Fibroblast of lung (primary cell): ENCODE data around the gene FAM184A. TPM values are rescaled to one million over a fixed set of nuclear protein-coding genes. Genes with fewer than 3 reads are reported as not detected.
A peak's percentile ranks its signal among the peaks of the same experiment; 100 is the strongest.

ENCODE experiments used
- DNase-seq, 2 donors: peaks; one replicate each; pipeline versions ENCODE4 v3.0.0 to v3.0.0-alpha.2; 2010; ENCODE audit warnings: low read depth in 2 of 2
- H2AFZ ChIP-seq: 2 replicates; pipeline ENCODE4 v1.5.1; 2012; ENCODE audit warnings: low read length, control low read depth, inconsistent platforms
- H3K27ac ChIP-seq: 2 replicates; pipeline ENCODE4 v1.5.1; 2011; ENCODE audit warnings: low read length, control low read depth; ENCODE audit not compliant: insufficient read depth
- H3K27me3 ChIP-seq: 2 replicates; pipeline ENCODE4 v1.5.1; 2011; ENCODE audit warnings: mild to moderate bottlenecking, low read length; ENCODE audit not compliant: control insufficient read depth, insufficient read depth
- H3K36me3 ChIP-seq: 2 replicates; pipeline ENCODE4 v1.5.1; 2011; ENCODE audit warnings: low read length; ENCODE audit not compliant: control insufficient read depth, insufficient read depth
- H3K4me1 ChIP-seq: 2 replicates; pipeline ENCODE4 v1.5.1; 2011; ENCODE audit warnings: low read length; ENCODE audit not compliant: control insufficient read depth, insufficient read depth; ENCODE audit errors: extremely low read depth
- H3K4me2 ChIP-seq: 2 replicates; pipeline ENCODE4 v1.5.1; 2011; ENCODE audit warnings: low read length, control low read depth; ENCODE audit not compliant: insufficient read depth; ENCODE audit errors: extremely low read depth
- H3K4me3 ChIP-seq, 4 experiments: fragments of 200-600 bp in 1 of 4; sonication (generic) in 1 of 4; replicated peaks in 1 of 4; 2 replicates each; pipeline ENCODE4 v1.5.1; 2011 to 2016; ENCODE audit warnings: low read length in 4 of 4, low read depth in 3 of 4, mild to moderate bottlenecking in 3 of 4, control low read depth in 2 of 4, inconsistent platforms in 1 of 4, mixed read lengths in 1 of 4; ENCODE audit not compliant: insufficient read depth in 1 of 4; ENCODE audit errors: control extremely low read depth in 1 of 4
- H3K79me2 ChIP-seq: 2 replicates; pipeline ENCODE4 v1.5.1; 2012; ENCODE audit warnings: mild to moderate bottlenecking, low read length, inconsistent platforms; ENCODE audit not compliant: control insufficient read depth, insufficient read depth
- H3K9ac ChIP-seq: 2 replicates; pipeline ENCODE4 v1.5.1; 2011; ENCODE audit warnings: mild to moderate bottlenecking, low read length, control low read depth; ENCODE audit not compliant: insufficient read depth
- H3K9me3 ChIP-seq: 2 replicates; pipeline ENCODE4 v1.5.1; 2012; ENCODE audit warnings: low read depth, low read length; ENCODE audit not compliant: control insufficient read depth, insufficient read depth
- H4K20me1 ChIP-seq: 2 replicates; pipeline ENCODE4 v1.5.1; 2011; ENCODE audit warnings: low read length; ENCODE audit not compliant: control insufficient read depth, insufficient read depth; ENCODE audit errors: extremely low read depth
- EZH2 ChIP-seq: IDR thresholded peaks from 2 replicates; pipeline ENCODE4 v1.5.1; 2012; ENCODE audit warnings: low read length, control low read depth, mild to moderate bottlenecking; ENCODE audit errors: missing control alignments
- polyA plus RNA-seq, 2 donors: library from polyadenylated mRNA; depleted of rRNA in 1 of 2; stranded (reverse) in 1 of 2; unstranded in 1 of 2; fragments of >200 nt; gene quantifications; 2 replicates each; pipeline ENCODE4 v1.2.1, GENCODE V29; 2011 to 2012; ENCODE audit warnings: missing spikeins in 1 of 2
- total RNA-seq: library from RNA; depleted of rRNA; stranded (reverse); fragments of >200 nt; gene quantifications from 2 replicates; pipeline ENCODE4 v1.2.1, GENCODE V29; 2014
- TF ChIP-seq, protein P1 (sequence below), 2 donors: IDR thresholded peaks in 1 of 2; conservative IDR thresholded peaks in 1 of 2; 1 replicate in 1 of 2; 2 replicates in 1 of 2; pipeline ENCODE4 v1.5.1; 2011 to 2012; ENCODE audit warnings: low read length in 2 of 2, control low read depth in 1 of 2, inconsistent platforms in 1 of 2, low read depth in 1 of 2, mild to moderate bottlenecking in 1 of 2

Gene FAM184A
- total and polyA plus RNA-seq, 2 donors (not counting 1 experiment from before 2014, with no cell fraction given), result 0.09 to 1.7 TPM

DNA sequence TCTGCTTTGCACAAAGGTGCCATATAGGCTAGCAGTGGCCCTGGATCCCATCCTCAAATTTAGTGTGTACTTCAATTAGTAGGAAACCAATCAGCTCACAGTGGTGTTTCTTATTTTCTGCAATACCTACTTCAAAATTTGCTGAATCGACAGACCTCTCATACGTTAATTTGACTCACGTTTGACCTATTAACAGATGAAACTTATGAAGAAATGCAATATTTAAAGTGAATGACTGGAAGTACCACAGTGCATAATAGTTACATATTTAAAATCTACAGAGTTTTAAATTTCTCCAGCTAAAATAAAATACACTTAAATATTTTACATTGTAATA lies 95.9 kb downstream of the FAM184A start:
- no peaks in the 10 kb centered on the region for H4K20me1 ChIP-seq
- H3K9me3 ChIP-seq, result no peaks in the 10 kb centered on the region
- no peak overlapping the region for H3K9ac ChIP-seq
- H3K4me2 ChIP-seq, result no peak overlapping the region
- H2AFZ ChIP-seq, result no peak overlapping the region
- H3K4me3 ChIP-seq, result no peak overlapping the region
- no peaks in the 10 kb centered on the region for H3K79me2 ChIP-seq
- TF ChIP-seq, protein P1, sequence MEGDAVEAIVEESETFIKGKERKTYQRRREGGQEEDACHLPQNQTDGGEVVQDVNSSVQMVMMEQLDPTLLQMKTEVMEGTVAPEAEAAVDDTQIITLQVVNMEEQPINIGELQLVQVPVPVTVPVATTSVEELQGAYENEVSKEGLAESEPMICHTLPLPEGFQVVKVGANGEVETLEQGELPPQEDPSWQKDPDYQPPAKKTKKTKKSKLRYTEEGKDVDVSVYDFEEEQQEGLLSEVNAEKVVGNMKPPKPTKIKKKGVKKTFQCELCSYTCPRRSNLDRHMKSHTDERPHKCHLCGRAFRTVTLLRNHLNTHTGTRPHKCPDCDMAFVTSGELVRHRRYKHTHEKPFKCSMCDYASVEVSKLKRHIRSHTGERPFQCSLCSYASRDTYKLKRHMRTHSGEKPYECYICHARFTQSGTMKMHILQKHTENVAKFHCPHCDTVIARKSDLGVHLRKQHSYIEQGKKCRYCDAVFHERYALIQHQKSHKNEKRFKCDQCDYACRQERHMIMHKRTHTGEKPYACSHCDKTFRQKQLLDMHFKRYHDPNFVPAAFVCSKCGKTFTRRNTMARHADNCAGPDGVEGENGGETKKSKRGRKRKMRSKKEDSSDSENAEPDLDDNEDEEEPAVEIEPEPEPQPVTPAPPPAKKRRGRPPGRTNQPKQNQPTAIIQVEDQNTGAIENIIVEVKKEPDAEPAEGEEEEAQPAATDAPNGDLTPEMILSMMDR (conservative IDR thresholded peaks at IDR 0.05 in 1 of 2, IDR thresholded peaks at IDR 0.05 in 1 of 2; ENCODE audit: low read depth in 1 of 2, low read length in 2 of 2), result no peak
- TF ChIP-seq EZH2, result no peak
- H3K36me3 ChIP-seq, result no peaks in the 10 kb centered on the region
- no peak overlapping the region for H3K27ac ChIP-seq
- no peaks in the 10 kb centered on the region for H3K4me1 ChIP-seq
- H3K27me3 ChIP-seq, result no peaks in the 10 kb centered on the region
- no peak for DNase-seq

- Histone ChIP-seq H2AFZ (no peak overlapping the region), H3K9me3 (no peaks in the 10 kb centered on the region), H3K79me2 (no peaks in the 10 kb centered on the region), H3K4me2 (no peak overlapping the region), H3K4me3 (no peak overlapping the region), H4K20me1 (no peaks in the 10 kb centered on the region), H3K4me1 (no peaks in the 10 kb centered on the region), H3K9ac (no peak overlapping the region), H3K27me3 (no peaks in the 10 kb centered on the region), H3K27ac (no peak overlapping the region), H3K36me3 (no peaks in the 10 kb centered on the region)
- no peak for TF ChIP-seq EZH2
- TF ChIP-seq, protein P1 (conservative IDR thresholded peaks at IDR 0.05 in 1 of 2, IDR thresholded peaks at IDR 0.05 in 1 of 2; ENCODE audit: low read depth in 1 of 2, low read length in 2 of 2), result no peak
- no peak for DNase-seq
Measured at GRCh38 chr6:118981884-118982574, 96.4 kb downstream of the FAM184A start.

- Histone ChIP-seq H3K27ac (no peak overlapping the region), H3K9ac (no peak overlapping the region), H3K4me3 (no peak overlapping the region), H3K36me3 (no peaks in the 10 kb centered on the region), H3K4me1 (no peaks in the 10 kb centered on the region), H2AFZ (no peak overlapping the region), H3K79me2 (no peaks in the 10 kb centered on the region), H3K27me3 (no peaks in the 10 kb centered on the region), H4K20me1 (no peaks in the 10 kb centered on the region), H3K9me3 (no peaks in the 10 kb centered on the region), H3K4me2 (no peak overlapping the region)
- TF ChIP-seq, protein P1 (conservative IDR thresholded peaks at IDR 0.05 in 1 of 2, IDR thresholded peaks at IDR 0.05 in 1 of 2; ENCODE audit: low read depth in 1 of 2, low read length in 2 of 2), result no peak
- no peak for TF ChIP-seq EZH2
- peak in 1 of 2 donors; percentile 86 for DNase-seq
Measured at GRCh38 chr6:118980063-118980462, 98.4 kb downstream of the FAM184A start.
